Naive thymus-derived CD4-positive, alpha-beta T cell (primary cell): ENCODE measurements around the gene JSRP1. TPM values are rescaled to one million over a fixed set of nuclear protein-coding genes. Genes with fewer than 3 reads are reported as not detected.
A peak's percentile ranks its signal among the peaks of the same experiment; 100 is the strongest.

ENCODE experiments used
- ATAC-seq: fragments of 150-1000 bp; cut with Tn5 transposase; 2 replicates; pipeline ENCODE4 v1.10.0; 2021; ENCODE audit warnings: mild to moderate bottlenecking, moderate library complexity
- CTCF ChIA-PET: fragments of 350-600 bp; sonication (Branson Sonifier 250); formaldehyde crosslinking; loops from one replicate; lab custom pipeline; 2021; ENCODE audit warnings: antibody characterized with exemption; lab: Charles Lee
- POLR2A ChIA-PET: fragments of 350-600 bp; sonication (Branson Sonifier 250); formaldehyde crosslinking; loops from one replicate; lab custom pipeline; 2021; ENCODE audit warnings: antibody characterized with exemption, inconsistent platforms; lab: Charles Lee
- DNase-seq, 9 donors: peaks; one replicate each; pipeline versions ENCODE4 v3.0.0 to v3.0.0-alpha.2; 2020 to 2022; ENCODE audit warnings: mixed read lengths in 1 of 9
- H3K27ac ChIP-seq: one replicate; pipeline ENCODE4 v1.7.0; 2013; ENCODE audit warnings: mild to moderate bottlenecking, low read depth, low read length, moderate library complexity
- H3K27me3 ChIP-seq, 2 donors: one replicate each; pipeline ENCODE4 v1.7.0; 2013; ENCODE audit warnings: low read length in 2 of 2, mild to moderate bottlenecking in 2 of 2, moderate library complexity in 2 of 2; ENCODE audit not compliant: control insufficient read depth in 2 of 2, insufficient read depth in 2 of 2
- H3K36me3 ChIP-seq, 3 experiments: 1 replicate in 2 of 3; 2 replicates in 1 of 3; pipeline ENCODE4 v1.7.0; 2013; ENCODE audit warnings: low read length in 3 of 3, mild to moderate bottlenecking in 3 of 3, moderate library complexity in 1 of 3; ENCODE audit not compliant: insufficient read depth in 3 of 3, control insufficient read depth in 2 of 3
- H3K4me1 ChIP-seq, 2 donors: one replicate each; pipeline ENCODE4 v1.7.0; 2013; ENCODE audit warnings: low read length in 2 of 2, mild to moderate bottlenecking in 2 of 2, moderate library complexity in 1 of 2; ENCODE audit not compliant: control insufficient read depth in 2 of 2, insufficient read depth in 2 of 2
- H3K4me3 ChIP-seq: 2 replicates; pipeline ENCODE4 v1.7.0; 2013; ENCODE audit warnings: mild to moderate bottlenecking, low read length
- H3K9me3 ChIP-seq, 3 experiments: 1 replicate in 2 of 3; 2 replicates in 1 of 3; pipeline ENCODE4 v1.7.0; 2013; ENCODE audit warnings: low read length in 3 of 3; ENCODE audit not compliant: control insufficient read depth in 2 of 3
- H3K27ac Mint-ChIP-seq, 9 donors: one replicate each; pipeline ENCODE4 v1.8.0; 2020 to 2022; ENCODE audit warnings: mixed read lengths in 9 of 9, mild to moderate bottlenecking in 8 of 9, moderate library complexity in 5 of 9, inconsistent platforms in 2 of 9
- H3K27me3 Mint-ChIP-seq, 5 donors: one replicate each; pipeline ENCODE4 v1.8.0; 2021 to 2022; ENCODE audit warnings: mixed read lengths in 5 of 5, mild to moderate bottlenecking in 1 of 5
- H3K36me3 Mint-ChIP-seq, 5 donors: one replicate each; pipeline ENCODE4 v1.8.0; 2020 to 2022; ENCODE audit warnings: mixed read lengths in 5 of 5, mild to moderate bottlenecking in 3 of 5, inconsistent platforms in 1 of 5
- H3K4me1 Mint-ChIP-seq, 7 donors: one replicate each; pipeline ENCODE4 v1.8.0; 2020 to 2022; ENCODE audit warnings: mixed read lengths in 7 of 7, mild to moderate bottlenecking in 3 of 7, inconsistent platforms in 1 of 7
- H3K4me3 Mint-ChIP-seq, 10 donors: one replicate each; pipeline ENCODE4 v1.8.0; 2020 to 2022; ENCODE audit warnings: mild to moderate bottlenecking in 10 of 10, mixed read lengths in 10 of 10, moderate library complexity in 6 of 10, inconsistent platforms in 2 of 10
- H3K9me3 Mint-ChIP-seq, 11 donors: one replicate each; pipeline ENCODE4 v1.8.0; 2020 to 2022; ENCODE audit warnings: mixed read lengths in 11 of 11, mild to moderate bottlenecking in 4 of 11, inconsistent platforms in 1 of 11, moderate library complexity in 1 of 11
- intact Hi-C, 2 donors: fragments of 100-400 bp; cut with micrococcal nuclease; formaldehyde crosslinking; loops; one replicate each; pipeline ENCODE4 v1.15.1; 2023
- polyA plus RNA-seq, 2 donors: library from polyadenylated mRNA; unstranded; fragments of 300-500 nt; fragmentation: Illumina TruSeq; gene quantifications; one replicate each; pipeline ENCODE4 v1.2.3, GENCODE V29; 2021
- total RNA-seq, 6 experiments: library from RNA in 5 of 6; stranded (reverse) in 5 of 6; gene quantifications; 1 replicate in 5 of 6; 2 replicates in 1 of 6; pipeline ENCODE4 v1.2.3 and lab custom pipeline; 2021 to 2026

Gene JSRP1
- total and polyA plus RNA-seq, 7 experiments from 2014 or later = 0.24 to 0.54 (median 0.34) TPM; not detected in 3

DNA sequence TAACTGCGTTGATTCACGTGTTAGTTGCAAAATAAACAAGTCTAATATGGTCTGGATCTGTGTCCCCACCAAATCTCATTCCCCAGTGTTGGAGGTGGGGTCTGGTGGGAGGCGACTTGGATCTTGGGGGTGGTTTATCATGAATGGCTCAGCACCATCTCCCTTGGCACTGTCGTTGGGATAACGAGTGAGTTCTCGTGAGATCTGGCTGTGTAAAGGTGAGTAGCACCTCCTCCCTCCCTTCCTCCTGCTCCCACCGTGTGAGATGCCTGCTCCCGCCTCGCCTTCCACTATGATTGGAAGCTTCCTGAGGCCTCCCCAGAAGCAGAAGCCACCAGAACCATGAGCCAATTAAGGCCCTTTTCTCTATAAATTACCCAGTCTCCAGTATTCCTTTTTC lies 20.9 kb upstream of the JSRP1 start:
- no peak for DNase-seq
- H3K36me3 Mint-ChIP-seq = peaks cover 0 to 12% (median 3%) of the 10 kb centered on the region in 5 donors

DNA sequence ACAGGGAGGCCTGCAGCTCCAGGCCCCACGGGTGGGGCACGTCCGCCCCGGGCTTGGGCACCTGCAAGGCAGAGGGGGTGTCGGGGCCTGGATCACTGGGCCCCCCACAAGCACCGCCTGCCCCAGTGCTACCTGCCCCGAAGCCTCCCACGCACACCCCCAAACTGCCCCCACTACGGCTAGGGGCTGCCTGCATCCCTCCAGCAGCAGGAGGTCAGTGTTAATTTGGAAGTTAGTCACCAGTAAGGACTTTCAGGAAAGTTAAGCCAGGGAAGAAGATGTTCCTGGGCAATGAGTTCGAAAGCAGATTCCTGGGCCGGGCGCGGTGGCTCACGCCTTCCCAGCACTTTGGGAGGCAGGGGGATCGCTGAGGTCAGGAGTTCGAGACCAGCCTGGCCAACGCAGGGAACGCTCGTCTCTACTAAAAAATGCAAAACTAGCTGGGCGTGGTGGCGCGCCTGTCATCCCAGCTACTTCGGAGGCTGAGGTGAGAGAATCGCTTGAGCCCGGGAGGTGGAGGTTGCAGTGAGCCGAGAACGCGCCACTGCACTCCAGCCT lies 20.3 kb upstream of the JSRP1 start:
- H3K9me3 ChIP-seq = no peaks in the 10 kb centered on the region
- no peak for DNase-seq
- Mint-ChIP-seq H3K4me1 (peaks cover 20 to 34% (median 30%) of the 10 kb centered on the region in 7 donors), H3K4me3 (no peak overlapping the region), H3K36me3 (peaks cover 0 to 16% (median 7%) of the 10 kb centered on the region in 5 donors), H3K27ac (peak overlapping the region in 2 of 9 donors; percentile 9 to 28), H3K9me3 (no peaks in the 10 kb centered on the region), H3K27me3 (no peaks in the 10 kb centered on the region)
- CTCF ChIA-PET = interaction anchor here (1.2 to 3.7 kb wide), 2 partner anchors 12 to 117 kb away, joined by 5 to 27 read pairs; no protein-coding TSS in a partner anchor
- ATAC-seq = no peak
- no peak overlapping the region for H3K4me3 ChIP-seq
- intact Hi-C loops = loop anchor here in 1 of 2 donors (10.0 kb wide), 1 partner anchor 338 kb away; no protein-coding TSS in a partner anchor
- H3K27me3 ChIP-seq = no peaks in the 10 kb centered on the region
- no peak overlapping the region for H3K27ac ChIP-seq
- peaks cover 23 to 25% of the 10 kb centered on the region in 2 donors for H3K4me1 ChIP-seq
- POLR2A ChIA-PET = interaction anchor here (0.7 to 7.2 kb wide), 6 partner anchors 13 to 361 kb away, joined by 3 to 135 read pairs (median 6); partner anchors contain the start of gene SF3A2
- peaks cover 0 to 23% (median 8%) of the 10 kb centered on the region in 3 experiments for H3K36me3 ChIP-seq

More for the DNA sequence above, 20.9 kb upstream of the JSRP1 start:
- no peak for ATAC-seq
- H3K4me3 Mint-ChIP-seq = peak overlapping the region in 4 of 10 donors; percentile 24 to 69 (median 39)
- CTCF ChIA-PET = interaction anchor here (1.2 kb wide), 1 partner anchor 12 kb away, joined by 5 read pairs; no protein-coding TSS in a partner anchor
- H3K36me3 ChIP-seq = peaks cover 0 to 18% (median 3%) of the 10 kb centered on the region in 3 experiments
- peaks cover 24 to 26% of the 10 kb centered on the region in 2 donors for H3K4me1 ChIP-seq
- H3K27ac ChIP-seq = no peak overlapping the region
- H3K4me1 Mint-ChIP-seq = peaks cover 16 to 36% (median 27%) of the 10 kb centered on the region in 7 donors
- POLR2A ChIA-PET = interaction anchor here (0.8 to 1.6 kb wide), 3 partner anchors 12 to 157 kb away, joined by 3 to 7 read pairs (median 5); no protein-coding TSS in a partner anchor
- H3K27me3 Mint-ChIP-seq = peaks cover 0 to 2% (median 0%) of the 10 kb centered on the region in 5 donors
- peak overlapping the region in 7 of 9 donors; percentile 18 to 74 (median 45) for H3K27ac Mint-ChIP-seq
- no peaks in the 10 kb centered on the region for H3K9me3 ChIP-seq
- H3K27me3 ChIP-seq = no peaks in the 10 kb centered on the region
- intact Hi-C loops = loop anchor here in 1 of 2 donors (10.0 kb wide), 1 partner anchor 338 kb away; no protein-coding TSS in a partner anchor
- no peaks in the 10 kb centered on the region for H3K9me3 Mint-ChIP-seq
- H3K4me3 ChIP-seq = no peak overlapping the region

DNA sequence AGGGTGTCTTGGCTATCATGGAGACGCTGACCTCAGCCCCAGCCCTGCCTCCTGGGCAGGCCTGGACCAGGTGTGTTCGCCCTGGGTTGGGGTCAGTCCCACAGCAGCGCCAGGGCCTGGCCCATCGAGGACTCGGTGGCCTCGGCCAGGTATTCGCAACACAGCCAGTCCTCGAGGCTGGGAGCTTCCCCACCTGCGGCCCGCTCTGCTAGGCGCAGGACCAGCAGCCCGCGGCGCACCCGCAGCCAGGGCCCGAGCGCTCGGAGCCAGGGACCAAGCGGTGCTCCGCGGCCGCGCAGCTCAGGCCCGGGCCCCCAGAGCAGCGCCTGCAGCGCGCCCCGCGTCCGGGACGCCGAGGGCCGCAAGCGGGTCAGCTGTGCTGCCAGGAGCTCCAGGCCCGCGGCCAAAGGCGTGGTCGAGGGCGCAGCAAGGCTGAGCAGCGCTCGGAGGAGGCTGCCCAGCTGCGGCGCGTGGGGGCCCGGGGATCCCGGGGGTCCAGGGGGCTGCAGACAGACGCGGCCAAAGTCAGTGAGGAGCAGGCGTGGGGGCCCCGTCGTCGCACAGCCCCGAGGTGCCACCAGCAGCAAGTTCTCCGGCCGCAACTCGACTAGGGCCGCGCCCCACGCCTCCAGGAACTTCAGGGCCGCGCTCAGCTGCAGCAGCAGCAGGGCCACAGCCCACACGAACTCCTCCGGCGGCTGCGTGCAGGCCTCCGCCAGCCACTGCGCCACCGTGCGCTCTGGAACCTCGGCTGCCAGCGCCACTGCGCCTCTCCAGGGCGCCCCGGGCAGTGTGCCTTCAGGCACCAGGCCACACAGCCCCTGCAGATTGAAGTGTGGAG lies 19.6 kb upstream of the JSRP1 start:
- Mint-ChIP-seq H3K27ac (peak overlapping the region in 1 of 9 donors; percentile 81), H3K27me3 (no peaks in the 10 kb centered on the region)

DNA sequence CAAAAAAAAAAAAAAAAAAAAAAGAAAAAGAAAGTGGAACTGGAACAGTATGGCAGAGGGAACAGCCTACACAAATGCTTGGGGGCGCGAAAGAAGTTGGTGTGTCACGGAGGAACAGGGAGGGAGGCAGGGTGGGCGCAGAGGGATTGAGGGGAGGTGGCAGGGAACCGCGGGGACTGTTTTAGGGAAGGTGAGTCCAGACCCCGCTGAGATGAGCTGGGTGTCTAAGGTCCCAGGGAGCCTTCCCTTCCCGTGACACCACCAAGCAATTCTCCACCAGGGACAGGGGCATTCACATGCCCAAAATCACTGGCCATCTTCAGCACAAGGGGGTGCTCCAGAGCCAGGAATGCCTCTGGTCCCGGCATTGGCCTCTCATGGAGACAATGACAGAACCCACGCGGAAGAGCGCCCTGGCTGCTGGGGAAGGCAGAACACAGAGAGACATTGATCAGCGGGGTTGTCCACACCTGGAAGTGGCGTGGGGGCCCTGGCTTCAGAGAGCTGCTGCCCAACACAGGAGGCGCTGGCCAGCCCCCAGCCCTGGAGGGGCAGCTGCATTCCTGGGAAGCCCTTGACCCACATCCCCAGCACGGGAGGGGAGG lies 18.8 kb upstream of the JSRP1 start:
- peak in 8 of 9 donors; percentile 43 to 70 (median 58) for DNase-seq
- H3K27me3 ChIP-seq = no peaks in the 10 kb centered on the region
- CTCF ChIA-PET = interaction anchor here (0.6 to 3.7 kb wide), 17 partner anchors 10 to 347 kb away, joined by 3 to 27 read pairs (median 4); partner anchors contain the start of gene PLEKHJ1
- intact Hi-C loops = loop anchor here (1.0 to 10.0 kb wide), 6 partner anchors 14 to 340 kb away; no protein-coding TSS in a partner anchor
- Mint-ChIP-seq H3K9me3 (no peaks in the 10 kb centered on the region), H3K36me3 (peaks cover 0 to 20% (median 7%) of the 10 kb centered on the region in 5 donors), H3K27ac (peak overlapping the region; percentile 34 to 86 (median 79)), H3K4me1 (peaks cover 22 to 35% (median 32%) of the 10 kb centered on the region in 7 donors), H3K4me3 (peak overlapping the region in 8 of 10 donors; percentile 29 to 80 (median 50)), H3K27me3 (no peaks in the 10 kb centered on the region)
- POLR2A ChIA-PET = interaction anchor here (1.2 to 7.2 kb wide), 8 partner anchors 14 to 120 kb away, joined by 4 to 135 read pairs (median 13); partner anchors contain the start of genes JSRP1, LSM7, PLEKHJ1 and SF3A2
- H3K4me3 ChIP-seq = no peak overlapping the region
- peak overlapping the region; percentile 41 for H3K27ac ChIP-seq
- H3K4me1 ChIP-seq = peaks cover 24 to 28% of the 10 kb centered on the region in 2 donors
- H3K9me3 ChIP-seq = no peaks in the 10 kb centered on the region
- peak; percentile 18 for ATAC-seq
- H3K36me3 ChIP-seq = peaks cover 0 to 36% (median 12%) of the 10 kb centered on the region in 3 experiments

More for the DNA sequence above, 19.6 kb upstream of the JSRP1 start:
- Mint-ChIP-seq H3K4me3 (no peak overlapping the region), H3K36me3 (peaks cover 0 to 19% (median 7%) of the 10 kb centered on the region in 5 donors), H3K9me3 (no peaks in the 10 kb centered on the region), H3K4me1 (peaks cover 22 to 35% (median 32%) of the 10 kb centered on the region in 7 donors)
- no peak for DNase-seq
- no peak for ATAC-seq
- H3K27me3 ChIP-seq = no peaks in the 10 kb centered on the region
- CTCF ChIA-PET = interaction anchor here (0.9 to 3.7 kb wide), 6 partner anchors 9 to 348 kb away, joined by 3 to 27 read pairs (median 6); partner anchors contain the start of gene PLEKHJ1
- H3K4me1 ChIP-seq = peaks cover 24 to 28% of the 10 kb centered on the region in 2 donors
- H3K9me3 ChIP-seq = no peaks in the 10 kb centered on the region
- no peak overlapping the region for H3K4me3 ChIP-seq
- intact Hi-C loops = loop anchor here (1.0 to 10.0 kb wide), 6 partner anchors 13 to 339 kb away; no protein-coding TSS in a partner anchor
- peaks cover 0 to 30% (median 12%) of the 10 kb centered on the region in 3 experiments for H3K36me3 ChIP-seq
- POLR2A ChIA-PET = interaction anchor here (0.7 to 7.2 kb wide), 8 partner anchors 13 to 361 kb away, joined by 3 to 135 read pairs (median 13); partner anchors contain the start of genes JSRP1, PLEKHJ1 and SF3A2
- H3K27ac ChIP-seq = no peak overlapping the region

DNA sequence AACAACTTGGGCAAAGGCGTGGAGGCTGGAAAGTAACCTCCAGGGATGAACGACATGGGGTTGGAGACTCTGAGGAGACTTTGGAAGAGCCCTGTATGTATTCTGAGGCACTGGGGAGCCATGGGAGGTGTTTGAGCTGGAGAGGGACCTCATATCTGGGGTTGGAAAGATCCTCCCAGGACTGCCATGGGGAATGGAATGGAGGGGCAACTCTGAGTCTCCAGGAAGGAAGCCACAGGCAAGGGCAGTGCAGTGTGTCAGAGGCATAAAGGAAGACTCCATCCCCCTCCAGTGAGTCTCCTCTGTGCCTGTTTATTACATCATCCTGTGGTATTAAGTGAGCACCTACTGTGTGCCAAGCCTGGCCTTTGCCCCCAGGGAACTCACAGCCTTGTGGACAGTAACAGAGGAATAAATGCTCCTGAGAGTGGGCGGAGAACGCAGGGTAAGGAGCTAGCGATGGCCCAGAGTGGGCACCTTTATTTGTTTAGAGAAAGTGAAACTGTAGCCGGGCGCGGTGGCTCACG lies 18.0 kb upstream of the JSRP1 start:
- H3K36me3 Mint-ChIP-seq = peaks cover 0 to 21% (median 7%) of the 10 kb centered on the region in 5 donors
- Histone ChIP-seq H3K4me3 (no peak overlapping the region), H3K9me3 (no peaks in the 10 kb centered on the region), H3K27ac (peak overlapping the region; percentile 72), H3K27me3 (no peaks in the 10 kb centered on the region), H3K36me3 (peaks cover 0 to 43% (median 12%) of the 10 kb centered on the region in 3 experiments), H3K4me1 (peaks cover 24 to 28% of the 10 kb centered on the region in 2 donors)
- H3K27me3 Mint-ChIP-seq = no peaks in the 10 kb centered on the region
- no peak for DNase-seq
- intact Hi-C loops = loop anchor here (2.0 to 10.0 kb wide), 3 partner anchors 15 to 341 kb away; no protein-coding TSS in a partner anchor
- ChIA-PET POLR2A (interaction anchor here (0.6 to 7.2 kb wide), 12 partner anchors 15 to 216 kb away, joined by 3 to 135 read pairs (median 10); partner anchors contain the start of genes GADD45B, JSRP1, LSM7 and PLEKHJ1), CTCF (interaction anchor here (0.6 to 3.7 kb wide), 19 partner anchors 11 to 315 kb away, joined by 3 to 27 read pairs (median 4); partner anchors contain the start of gene PLEKHJ1)
- peaks cover 0 to 2% (median 0%) of the 10 kb centered on the region in 11 donors for H3K9me3 Mint-ChIP-seq
- peak overlapping the region in 9 of 10 donors; percentile 50 to 96 (median 66) for H3K4me3 Mint-ChIP-seq
- peaks cover 22 to 35% (median 32%) of the 10 kb centered on the region in 7 donors for H3K4me1 Mint-ChIP-seq
- peak overlapping the region; percentile 67 to 90 (median 83) for H3K27ac Mint-ChIP-seq
- ATAC-seq = no peak
